Hepatic stellate cell (primary cell): ENCODE results near the gene SEPTIN2.
"Not testable (repeated sequence)": the region's sequence is repeated elsewhere in the genome, so short reads cannot be mapped to it uniquely, and the experiment has no call there.

ENCODE experiments used
- DNase-seq: peaks from one replicate; pipeline ENCODE4 v3.0.0; 2011; ENCODE audit warnings: low spot score

The SEPTIN2 gene

DNA sequence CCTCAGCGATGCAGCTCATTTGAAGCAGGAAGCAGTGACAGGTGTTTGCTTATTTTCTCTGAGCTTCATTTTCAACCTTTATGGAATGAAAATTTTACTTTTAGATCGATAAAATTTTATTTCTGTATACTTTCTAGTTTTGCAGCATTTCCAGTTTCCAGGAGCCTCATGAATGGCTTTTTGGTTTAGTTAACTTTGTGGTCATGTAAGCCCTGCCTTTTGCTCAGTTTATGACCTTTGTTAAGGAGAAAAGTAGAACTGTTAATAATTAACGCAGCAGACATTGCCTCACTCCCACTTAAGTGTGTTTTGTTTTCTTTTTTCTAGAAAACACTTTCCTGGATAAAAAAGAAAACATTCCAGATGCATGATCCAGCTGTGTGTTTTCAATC lies 35.9 kb downstream of the SEPTIN2 start:
- no peak for DNase-seq

DNA sequence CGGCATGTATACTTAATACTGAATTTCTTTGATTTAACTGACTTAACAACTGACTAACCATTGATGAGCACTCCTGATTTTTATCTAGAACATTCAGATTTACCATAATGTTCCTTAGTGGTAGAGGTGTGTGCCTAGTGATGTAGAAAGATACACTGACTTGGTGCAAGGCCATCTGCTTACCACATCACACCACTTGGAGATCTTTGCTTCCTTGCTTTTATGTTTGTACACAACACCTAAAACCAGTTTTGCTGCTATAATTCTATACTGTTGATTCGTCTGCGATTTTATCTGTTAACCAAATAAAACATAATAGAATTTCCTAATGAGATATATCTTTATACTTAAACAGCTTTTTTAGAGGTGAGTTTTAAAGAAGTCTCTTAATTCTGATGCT lies 36.5 kb downstream of the SEPTIN2 start:
- no peak for DNase-seq

DNA sequence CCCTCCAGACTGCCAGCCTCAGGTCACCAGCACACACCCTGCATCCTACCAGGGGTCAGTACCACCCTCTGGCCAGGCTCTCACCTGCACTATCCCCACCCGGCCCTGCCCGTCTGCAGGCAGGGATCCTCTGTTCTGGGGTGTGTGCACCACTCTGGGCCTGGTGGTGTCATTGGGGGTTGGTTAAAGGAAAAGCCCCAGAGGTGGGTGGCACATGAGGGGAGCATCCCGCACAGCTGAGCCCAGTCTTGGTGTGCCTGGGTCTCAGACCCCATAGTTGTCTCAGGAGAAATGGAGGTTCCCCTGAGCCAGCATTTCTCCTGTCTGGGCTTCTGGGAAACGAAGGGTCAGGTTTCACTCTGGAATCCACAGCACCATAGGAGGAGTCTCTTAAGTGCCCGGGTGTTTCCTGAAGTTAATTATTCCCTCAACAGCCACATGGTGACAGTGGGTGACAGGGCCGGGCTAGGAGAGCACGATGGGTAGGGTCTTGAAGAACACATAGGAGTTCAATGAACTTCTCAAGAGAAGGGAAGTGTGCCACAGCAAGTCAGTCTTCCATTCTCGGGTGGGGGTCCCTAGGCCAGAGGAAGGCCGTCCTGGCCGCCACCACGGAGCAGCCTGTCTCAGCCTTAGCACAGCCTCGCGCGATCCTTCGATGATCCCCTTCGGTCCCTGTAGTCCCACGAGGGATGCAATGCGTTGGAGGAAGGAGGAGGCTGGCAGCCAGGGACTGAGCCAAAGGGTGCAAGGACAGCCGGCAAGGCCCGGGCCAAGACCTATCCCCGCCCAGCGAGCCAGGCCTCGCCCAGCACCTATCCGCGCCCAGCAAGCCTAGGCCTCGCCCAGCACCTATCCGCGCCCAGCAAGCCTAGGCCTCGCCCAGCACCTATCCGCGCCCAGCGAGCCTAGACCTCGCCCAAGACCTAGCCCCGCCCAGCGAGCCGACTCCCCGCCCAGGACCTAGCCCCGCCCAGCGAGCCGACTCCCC lies 39.2 kb downstream of the SEPTIN2 start:
- peak; percentile 41 for DNase-seq

DNA sequence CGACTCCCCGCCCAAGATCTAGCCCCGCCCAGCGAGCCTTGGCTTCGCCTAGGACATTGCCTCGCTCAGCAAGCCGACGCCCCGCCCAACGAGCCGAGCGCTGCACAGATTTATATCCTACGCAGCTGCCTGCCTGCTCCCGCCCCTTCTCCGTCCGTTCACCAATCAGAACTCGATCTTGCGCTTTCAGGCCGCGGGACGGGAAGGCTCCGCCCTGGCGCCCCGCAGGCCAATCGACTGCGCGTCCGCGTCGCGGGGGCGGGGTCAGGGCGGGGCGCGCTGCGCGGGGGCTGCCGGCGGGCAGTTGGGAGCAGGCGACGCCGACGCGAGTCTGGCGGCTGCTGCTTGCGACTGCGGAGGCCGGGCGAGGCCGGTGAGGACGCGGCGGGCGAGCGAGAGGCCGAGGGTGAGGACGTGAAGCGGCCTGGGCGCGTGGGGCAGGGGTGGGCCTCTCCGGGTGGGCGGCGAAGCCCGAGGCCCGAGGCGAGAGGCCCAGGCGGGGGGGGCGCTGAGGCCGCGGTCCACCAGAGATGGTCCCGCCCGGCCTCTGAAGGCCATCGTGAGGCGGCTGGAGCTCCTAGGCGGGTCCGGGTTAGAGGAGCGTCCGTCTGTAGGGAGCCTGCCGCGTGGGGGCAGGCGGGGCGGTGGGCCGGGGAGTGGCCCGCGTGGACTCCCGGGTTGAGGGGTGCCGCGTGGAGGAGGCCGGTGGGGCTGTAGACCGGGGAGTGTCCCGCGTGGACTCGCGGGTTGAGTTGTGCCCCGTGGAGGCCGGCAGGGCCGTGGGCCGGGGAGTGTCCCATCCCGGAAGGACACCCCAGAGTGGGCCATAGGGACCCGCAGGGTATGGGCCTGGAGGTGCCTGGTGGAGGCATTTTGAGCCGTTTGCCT lies 40.5 kb downstream of the SEPTIN2 start, which contains the start of gene FARP2:
TSS of gene FARP2 (plus strand) at position 303 of the 888 bp plus-strand sequence. CDS start 16,823 bp downstream, outside the sequence.
- DNase-seq, result peak; percentile 96

DNA sequence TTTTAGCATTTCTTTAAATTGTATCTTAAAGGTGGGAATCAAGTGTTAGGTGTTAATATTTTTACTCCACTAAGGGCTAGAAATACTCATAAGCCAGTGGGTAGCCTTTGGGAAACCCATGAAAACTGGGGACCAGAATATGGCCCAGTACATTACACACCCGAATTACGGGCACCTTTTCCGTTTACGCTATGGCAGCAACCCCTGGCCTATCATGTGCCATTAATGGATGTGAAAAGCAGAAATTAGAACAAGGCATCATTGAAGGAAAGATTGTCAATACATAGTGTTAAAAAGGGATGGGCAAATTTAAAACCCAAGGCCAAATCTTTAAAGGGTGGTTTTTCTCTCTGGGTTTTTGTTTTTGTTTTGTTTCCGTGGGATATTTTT lies 41.1 kb downstream of the SEPTIN2 start:
- no peak for DNase-seq

DNA sequence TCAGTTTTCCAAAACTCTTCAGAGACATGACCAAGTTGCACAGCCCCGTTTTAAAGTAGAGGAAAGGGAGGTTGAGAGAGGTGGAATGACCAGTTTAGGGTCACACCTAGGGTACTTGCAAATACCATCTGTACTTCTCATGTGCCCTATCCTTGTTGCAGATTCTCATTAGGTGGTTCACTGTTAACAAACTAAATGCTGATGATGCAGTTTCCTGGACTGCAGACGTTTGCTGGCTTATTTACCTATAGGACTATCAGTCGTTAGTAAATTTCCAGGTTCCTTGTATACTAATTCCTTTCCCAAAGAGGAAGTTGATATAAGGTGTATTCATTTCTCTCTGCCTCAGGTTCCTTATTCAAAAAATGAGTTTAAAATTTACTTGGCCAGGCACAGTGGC lies 41.8 kb downstream of the SEPTIN2 start:
- no peak for DNase-seq

DNA sequence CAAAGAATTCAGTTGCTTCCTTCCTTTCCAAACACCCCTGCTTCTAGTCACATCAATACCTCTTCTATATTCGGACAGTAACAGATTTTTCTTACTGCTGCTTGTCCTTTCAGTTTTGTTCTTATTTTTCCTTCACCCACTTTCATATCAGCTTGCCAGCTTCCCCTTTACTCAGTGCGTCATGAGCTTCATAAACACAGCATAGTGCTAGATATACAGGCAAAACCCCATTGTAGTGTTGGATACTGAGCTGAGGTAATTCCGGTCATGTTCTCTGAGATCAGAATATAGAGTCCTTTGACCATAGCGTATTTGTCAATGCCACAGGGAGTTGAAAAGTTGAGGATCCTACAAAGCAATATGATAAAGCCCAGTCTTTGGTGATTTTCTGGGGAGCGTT lies 42.7 kb downstream of the SEPTIN2 start:
- DNase-seq, result no peak

DNA sequence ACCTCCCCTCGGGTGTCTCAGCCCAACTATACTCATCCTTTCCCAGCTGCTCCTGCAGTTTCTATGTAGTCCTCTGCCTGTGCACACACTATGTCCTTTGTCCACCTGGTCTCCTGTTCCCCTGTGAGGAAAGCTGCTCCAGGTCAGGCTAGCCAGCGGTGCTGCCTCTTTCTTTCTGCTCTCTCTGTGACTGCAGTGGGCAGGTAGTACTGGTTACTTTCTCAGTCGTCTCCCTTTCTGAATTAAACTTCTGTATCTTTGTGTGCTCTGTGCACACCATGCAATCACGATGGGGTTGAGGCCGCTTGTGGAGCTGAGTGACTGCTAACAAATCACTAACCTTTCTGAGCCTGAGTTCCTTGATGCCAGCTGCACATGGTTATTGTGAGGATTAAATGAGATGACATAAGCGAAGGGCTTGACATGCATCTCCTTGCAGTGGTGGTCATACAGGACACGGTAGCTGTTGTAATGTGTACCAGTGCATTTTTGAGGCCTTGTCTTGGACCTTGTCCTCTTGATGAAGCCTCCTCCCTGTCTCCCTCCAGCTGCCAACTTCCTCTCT lies 43.8 kb downstream of the SEPTIN2 start:
- DNase-seq, result no peak

DNA sequence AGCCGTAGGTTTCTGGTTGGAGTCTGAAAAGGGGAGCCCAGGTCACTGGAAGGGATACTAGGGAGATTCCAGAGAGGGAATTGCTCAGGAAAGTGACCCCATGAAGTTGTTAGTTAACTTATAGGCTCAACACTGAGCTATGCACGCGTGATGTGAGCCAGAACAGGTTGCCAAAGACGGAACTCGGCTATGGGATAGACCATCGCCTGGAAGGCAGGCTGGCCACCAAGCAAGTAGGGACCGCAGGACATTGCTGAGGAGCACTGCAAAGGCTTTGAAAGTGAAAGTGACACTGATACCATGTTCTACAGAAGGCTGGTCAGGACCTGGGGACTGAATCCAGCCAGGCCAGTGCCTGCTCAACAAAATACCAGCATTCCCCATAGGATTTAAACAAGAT lies 47.7 kb downstream of the SEPTIN2 start:
- no peak for DNase-seq

DNA sequence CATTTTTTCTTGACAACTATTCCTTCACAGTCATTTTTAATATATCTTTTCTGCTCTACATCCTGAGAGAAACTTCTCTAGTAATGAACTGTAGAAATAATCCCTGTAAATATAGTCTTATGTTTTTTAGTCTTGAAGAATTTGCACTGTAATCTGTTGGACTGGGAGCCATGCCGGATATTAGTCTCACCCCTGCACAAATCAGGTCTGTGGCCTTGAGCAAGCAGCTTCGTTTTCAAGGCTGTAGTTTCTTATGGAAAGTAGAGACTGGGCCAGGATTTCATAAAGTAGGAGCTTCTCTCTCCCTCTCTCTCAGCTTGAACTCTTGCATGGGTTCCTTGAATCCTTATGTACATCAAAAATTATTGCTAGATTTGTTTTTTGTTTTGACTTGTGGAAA lies 49.1 kb downstream of the SEPTIN2 start:
- DNase-seq, result no peak

DNA sequence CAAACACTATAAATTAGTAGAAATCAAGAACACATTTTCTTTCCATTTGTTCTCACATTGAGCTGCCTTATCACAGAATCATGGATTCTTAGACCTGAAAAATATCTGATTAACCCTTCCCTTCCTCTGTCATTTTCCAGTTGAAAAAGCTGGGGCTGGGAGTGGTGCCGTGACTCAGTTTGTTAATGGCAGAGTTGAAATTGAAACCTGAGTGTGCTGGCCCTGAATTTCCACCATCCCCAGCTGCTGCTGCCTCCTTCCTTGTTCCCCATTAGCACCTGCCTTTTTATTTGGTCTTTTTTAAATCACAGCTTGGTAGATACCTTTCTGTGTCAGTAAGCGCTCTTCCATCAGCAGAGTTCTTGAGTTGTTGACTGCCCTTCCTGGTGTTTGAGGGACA lies 51.0 kb downstream of the SEPTIN2 start:
- no peak for DNase-seq

DNA sequence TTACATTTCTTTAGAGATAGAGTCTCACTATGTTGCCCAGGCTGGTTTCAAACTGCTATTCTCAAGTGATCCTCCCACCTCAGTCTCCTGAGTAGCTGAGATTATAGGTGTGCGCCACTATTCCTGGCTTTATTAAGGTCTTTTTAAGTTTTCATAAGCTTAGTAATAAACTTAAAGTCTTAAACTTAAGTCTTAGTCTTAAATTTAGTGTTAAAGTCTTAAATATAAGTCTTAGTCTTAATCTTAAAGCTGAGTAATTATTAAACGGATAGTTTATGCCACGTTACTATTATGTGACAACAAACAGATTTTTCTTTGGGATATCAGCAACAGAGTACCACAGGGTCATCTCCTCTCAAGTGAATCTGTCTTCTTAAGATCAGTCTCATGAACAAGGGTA lies 52.9 kb downstream of the SEPTIN2 start:
- no peak for DNase-seq

DNA sequence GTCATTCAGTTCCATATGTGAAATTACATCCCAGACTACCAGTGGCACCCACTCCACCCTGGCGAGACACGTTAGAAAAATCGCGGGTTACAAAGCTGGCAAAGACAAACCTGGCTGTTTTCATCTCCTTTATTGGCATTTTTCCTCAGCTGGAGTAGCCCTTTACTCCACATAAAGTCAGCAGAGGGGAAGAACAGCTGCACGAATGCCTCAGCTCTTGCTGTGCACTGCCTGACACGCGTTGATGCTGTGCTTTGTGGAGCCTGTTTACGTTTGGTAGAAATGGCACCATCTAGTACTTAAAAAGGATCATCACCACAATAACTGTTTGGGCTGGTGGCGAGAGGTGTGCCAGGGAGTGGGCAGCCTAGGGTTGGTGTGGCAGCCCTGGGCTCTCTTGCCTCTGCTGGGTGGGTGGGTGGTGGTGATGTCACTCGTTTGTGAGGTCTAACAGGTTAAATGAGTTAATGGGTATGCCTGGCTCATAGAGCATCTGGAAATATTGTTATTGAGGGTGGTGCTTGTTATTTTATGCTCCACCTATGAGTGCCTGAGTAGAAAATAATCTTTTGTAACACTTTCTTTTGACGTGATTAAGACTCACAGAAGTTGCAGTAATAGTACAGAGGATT lies 56.8 kb downstream of the SEPTIN2 start:
- DNase-seq, result no peak

DNA sequence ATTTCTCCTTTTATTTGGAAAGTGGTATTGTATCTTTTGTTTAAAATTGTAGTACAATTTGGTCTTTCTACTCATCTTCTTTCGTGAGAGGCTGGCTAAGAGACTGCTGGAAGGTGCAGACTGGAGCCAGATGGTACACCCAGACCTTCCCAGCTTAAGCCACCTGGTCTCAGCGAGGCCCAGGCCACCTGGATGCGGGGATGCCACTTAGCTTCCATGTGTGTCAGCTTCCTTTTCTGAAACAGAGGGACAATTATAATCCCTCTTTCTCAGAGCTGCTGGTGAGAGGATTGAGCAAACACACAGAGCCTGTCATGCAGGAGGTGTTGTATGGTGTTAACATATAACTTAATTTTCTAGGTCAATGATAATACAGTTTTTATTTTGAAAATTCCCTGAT lies 57.7 kb downstream of the SEPTIN2 start:
- no peak for DNase-seq

DNA sequence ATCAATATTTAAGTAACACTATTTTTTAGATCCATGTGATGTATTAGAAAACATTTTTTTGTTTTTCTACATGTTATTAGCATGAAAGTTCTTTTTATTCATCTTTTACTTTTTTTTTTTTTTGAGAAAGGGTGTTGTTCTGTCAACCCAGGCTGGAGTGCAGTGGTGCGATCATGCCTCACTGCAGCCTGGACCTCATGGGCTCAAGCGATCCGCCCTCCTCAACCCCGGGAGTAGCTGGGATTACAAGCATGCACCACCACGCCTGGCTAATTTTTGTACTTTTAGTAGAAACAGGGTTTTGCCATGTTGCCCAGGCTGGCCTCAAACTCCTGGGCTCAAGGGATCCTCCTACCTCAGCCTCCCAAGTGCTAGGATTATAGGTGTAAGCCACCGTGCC lies 58.2 kb downstream of the SEPTIN2 start:
- DNase-seq, result not testable (repeated sequence)

DNA sequence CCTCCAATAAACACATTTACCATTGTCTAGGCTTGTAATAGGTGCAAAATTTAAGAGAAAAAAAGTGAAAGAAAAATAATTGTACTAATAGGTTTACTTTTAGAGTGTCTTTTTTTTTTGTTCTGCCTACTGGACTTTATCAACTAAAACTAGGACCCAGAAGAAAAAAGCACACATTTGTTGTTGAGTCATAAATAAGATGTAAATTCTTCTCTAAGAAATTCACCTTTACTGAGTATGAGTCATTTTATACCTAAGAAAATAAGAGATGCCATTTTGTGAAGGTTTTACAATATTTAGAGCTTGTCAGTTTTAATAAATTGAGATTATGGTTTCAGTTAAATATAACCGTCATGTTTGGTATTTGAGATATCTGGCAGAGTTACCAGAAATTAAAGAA lies 59.6 kb downstream of the SEPTIN2 start:
- DNase-seq, result no peak

DNA sequence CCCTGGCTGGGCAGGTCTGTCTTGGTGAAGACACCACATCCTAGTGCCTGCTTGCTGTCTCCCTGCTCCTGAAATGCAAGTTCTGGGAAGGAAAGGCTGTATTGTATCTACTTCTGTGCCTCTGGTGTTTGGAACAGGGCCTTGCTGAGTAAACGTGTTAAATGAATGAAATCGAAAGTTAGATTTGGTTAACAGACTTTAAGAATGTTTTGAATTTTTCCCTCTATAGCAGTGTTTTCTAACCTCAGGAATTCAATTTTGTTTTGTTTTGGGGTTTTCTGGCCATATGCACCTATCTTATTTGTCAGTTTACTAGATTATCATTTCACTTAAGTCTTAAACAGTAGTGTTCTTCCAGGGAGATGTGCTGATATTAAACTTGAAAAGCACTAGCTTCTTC lies 61.1 kb downstream of the SEPTIN2 start:
- no peak for DNase-seq

DNA sequence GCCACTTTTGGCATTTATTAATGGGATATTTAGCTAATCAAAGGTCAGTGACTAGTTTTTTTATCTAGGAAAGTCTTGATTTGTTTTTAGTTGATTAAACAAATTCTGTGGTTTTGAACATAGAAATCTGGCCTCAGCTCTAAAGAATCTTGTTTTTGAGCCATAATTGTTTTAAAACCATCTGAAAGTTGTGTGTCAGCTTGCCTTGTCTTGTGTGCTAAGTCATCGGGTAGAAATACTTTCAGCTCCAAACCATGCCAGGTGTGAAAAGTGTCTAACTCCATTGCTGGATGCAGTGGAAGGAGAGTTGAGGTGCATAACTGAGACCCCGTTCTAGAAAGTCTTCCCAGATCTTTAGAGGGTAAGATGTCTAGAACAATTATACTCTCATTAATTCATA lies 63.1 kb downstream of the SEPTIN2 start:
- no peak for DNase-seq

DNA sequence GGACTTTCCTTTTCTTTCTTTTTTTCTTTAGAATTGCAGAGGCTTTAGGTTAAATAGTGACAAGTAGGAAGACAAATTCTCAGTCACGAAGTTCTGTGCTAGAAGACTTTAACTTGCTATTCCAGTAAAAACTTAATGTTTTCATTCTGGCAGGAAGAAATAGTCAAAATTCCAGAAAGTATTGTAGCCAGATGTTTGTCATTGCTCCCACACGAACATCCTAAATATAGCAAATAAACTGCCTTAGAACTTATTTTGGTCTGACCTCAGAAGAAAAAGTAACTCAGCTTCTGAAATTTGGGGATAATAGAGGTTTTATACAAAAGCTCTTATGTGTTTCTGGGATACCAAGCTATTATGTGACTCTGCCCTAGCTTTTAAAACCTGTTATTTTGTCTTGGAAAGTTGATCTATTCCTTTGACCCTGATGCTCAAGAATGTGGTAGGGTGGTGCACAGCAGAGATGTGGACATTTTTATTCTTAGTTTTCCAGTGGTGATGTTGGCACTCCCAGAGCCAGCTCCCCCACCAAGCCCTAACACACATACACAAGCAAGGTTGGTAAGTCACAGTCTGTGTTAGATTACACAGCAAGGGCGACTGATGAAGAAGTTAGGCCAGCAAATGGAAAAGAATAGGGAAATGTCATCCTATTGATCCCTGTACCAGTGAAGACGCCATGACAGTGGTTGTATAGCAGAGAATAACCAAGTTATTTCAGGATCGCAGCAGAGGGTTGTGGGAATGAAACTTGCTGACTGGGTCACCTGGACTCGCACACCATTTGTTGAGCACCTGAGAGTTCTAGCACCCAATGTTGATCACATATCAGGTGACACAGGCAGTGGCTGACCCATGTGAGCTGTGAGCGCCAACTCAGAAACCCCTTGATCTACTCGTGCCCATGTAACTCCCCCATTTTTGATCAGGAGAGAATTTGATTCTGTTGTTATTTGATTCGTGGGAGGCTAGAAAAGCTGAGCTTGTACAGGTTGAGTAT lies 64.1 kb downstream of the SEPTIN2 start:
- DNase-seq, result peak; percentile 53

DNA sequence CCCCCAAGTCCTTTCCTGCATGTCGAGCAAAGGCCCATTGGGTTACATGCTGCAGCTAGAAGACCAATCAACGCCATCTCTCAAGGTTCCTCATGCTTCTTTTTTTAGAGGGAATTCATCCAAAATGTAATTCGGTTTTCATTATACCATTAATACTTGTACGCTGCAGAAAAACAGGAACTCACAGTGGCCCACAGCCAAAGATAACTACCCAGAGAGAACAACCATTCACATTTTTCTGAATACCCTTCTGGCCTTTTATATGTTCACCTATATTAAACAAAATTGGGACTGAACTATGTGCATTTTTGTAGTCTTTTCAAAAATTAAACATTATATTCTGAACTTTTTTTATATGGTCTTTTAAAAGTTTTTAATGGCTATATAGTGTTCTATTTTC lies 66.1 kb downstream of the SEPTIN2 start:
- DNase-seq, result no peak

DNA sequence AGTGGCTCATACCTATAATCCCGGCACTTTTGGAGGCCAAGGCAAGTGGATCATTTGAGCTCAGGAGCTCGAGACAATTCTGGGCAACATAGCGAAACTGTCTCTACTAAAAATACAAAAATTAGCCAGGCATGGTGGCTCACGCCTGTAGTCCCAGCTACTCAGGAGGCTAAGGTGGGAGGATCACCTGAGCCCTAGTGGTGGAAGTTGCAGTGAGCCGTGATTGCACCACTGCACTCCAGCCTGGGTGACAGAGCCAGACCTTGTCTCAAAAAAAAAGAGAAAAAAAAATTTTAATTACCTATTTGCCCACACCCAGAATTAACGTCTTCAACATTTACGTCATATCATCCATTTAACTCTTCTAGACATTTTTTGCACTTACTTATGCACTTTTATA lies 69.7 kb downstream of the SEPTIN2 start:
- not testable (repeated sequence) for DNase-seq
